C1 segment of cervical spinal cord (tissue), 14 donors: Measurements from ENCODE around the gene KLRD1.
"Not testable (repeated sequence)": the region's sequence is repeated elsewhere in the genome, so short reads cannot be mapped to it uniquely, and the experiment has no call there.

Experiments used
- DNase-seq, 14 donors: peaks; one replicate each; lab custom pipeline; 2025; lab: John Stamatoyannopoulos, UW

The KLRD1 gene

GRCh38 chr12:10368206-10369171 is 60.8 kb downstream of the KLRD1 start:
- peak in 4 of 14 donors; percentile 30 to 77 (median 44) for DNase-seq

DNA sequence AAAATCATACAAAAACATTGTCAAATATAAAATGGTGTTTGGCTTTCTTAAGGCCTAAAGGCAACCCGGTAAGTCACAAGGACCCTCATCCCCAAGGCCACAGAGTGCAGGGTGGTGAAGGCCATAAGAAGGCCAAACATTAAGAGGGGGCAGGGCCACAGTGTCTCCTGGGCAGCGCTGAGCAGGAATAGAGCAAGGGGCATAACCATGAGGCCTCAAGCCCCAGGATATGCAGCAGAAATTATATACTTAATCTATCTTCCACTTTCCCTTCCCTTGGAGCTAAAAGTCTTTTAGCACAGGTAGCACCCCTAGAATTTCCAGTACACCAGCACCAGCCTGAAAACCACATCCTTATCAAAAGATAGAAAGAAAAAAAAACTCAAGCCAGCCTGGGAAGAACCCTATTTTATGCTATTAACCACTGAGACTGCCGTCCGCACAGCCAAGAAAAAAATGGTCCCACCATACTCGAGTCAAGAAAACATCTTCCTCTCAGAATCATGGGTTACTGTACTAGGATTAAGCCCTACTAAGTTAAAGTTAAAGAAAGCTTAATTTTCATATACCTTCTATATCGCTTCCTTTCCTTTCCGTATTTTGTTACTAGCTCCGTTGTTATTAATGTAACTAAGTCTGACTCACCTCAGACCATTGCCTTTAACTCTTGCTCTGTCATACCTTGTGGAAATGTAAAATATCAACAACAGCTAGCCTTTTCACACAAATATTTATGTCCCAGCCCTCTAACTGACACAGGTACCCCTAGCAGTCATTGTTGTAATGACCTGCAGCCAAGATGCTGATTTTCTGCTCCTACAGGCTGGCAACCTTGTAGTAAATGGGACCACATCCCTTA is 62.1 kb downstream of the KLRD1 start:
- DNase-seq = no peak

- not testable (repeated sequence) for DNase-seq
Measured at GRCh38 chr12:10371893-10372535, 64.3 kb downstream of the KLRD1 start.

GRCh38 chr12:10372559-10372958 is 64.9 kb downstream of the KLRD1 start:
- peak in 2 of 14 donors; percentile 15 to 18 for DNase-seq

- no peak for DNase-seq
Measured at GRCh38 chr12:10374624-10375018, 67.0 kb downstream of the KLRD1 start.

DNA sequence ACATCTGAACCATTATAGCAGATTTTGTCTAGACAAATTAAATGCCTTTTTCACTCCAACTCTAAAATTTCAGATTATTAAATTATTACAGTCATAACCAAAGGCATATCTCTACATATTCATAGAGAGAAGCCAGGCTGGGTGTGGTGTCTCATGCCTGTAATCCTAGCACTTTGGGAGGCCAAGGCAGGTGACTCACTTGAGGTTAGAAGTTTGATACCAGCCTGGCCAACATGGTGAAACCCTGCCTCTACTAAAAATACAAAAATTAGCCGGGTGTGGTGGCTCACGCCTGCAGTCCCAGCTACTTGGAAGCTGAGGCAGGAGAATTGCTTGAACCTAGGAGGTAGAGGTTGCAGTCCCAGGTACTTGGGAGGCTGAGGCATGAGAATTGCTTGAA is 71.1 kb downstream of the KLRD1 start:
- DNase-seq = not testable (repeated sequence)
